ENCODE data around the gene ST8SIA1. TPM values are rescaled to one million over a fixed set of nuclear protein-coding genes. Genes with fewer than 3 reads are reported as not detected.

Gene ST8SIA1
- total RNA-seq, 1 experiment from 2014 or later = not detected

GRCh38 chr12:22188431-22188830 is 146.1 kb downstream of the ST8SIA1 start:
- Histone ChIP-seq H3K9ac (ENCODE audit: low read length) (no peak overlapping the region), H3K27me3 (ENCODE audit: insufficient read depth, low read length) (no peaks in the 10 kb centered on the region), H3K79me2 (ENCODE audit: insufficient read depth, low read length) (no peaks in the 10 kb centered on the region), H3K36me3 (ENCODE audit: control insufficient read depth in 1 of 2, insufficient read depth in 2 of 2, low read length in 2 of 2) (no peaks in the 10 kb centered on the region), H3K4me1 (ENCODE audit: control insufficient read depth in 1 of 2, insufficient read depth in 2 of 2, low read length in 2 of 2) (no peaks in the 10 kb centered on the region), H3K4me3 (replicated peaks in 1 of 2; ENCODE audit: low read depth in 1 of 2, low read length in 2 of 2) (no peak overlapping the region), H3K9me2 (ENCODE audit: insufficient read depth) (no peaks in the 10 kb centered on the region), H3K4me2 (ENCODE audit: low read length) (no peak overlapping the region), H2AFZ (ENCODE audit: low read depth, low read length, poor library complexity, severe bottlenecking) (no peak overlapping the region), H3K9me3 (ENCODE audit: control insufficient read depth in 1 of 2, insufficient read depth in 1 of 2, low read depth in 1 of 2, low read length in 2 of 2) (no peaks in the 10 kb centered on the region), H4K20me1 (ENCODE audit: insufficient read depth) (no peaks in the 10 kb centered on the region), H3K27ac (ENCODE audit: low read depth, low read length) (no peak overlapping the region)
- CTCF ChIA-PET = no interaction called here
- RAD21 ChIA-PET (ENCODE audit: low non-redundant PET in 1 of 2, low total read pairs in 2 of 2, uncharacterized antibody in 2 of 2, unreplicated experiment in 2 of 2) = no interaction called here
- TF ChIP-seq POLR2AphosphoS5 (IDR thresholded peaks at IDR 0.05; ENCODE audit: low read depth, low read length) = no peak
- TF ChIP-seq, protein P1, sequence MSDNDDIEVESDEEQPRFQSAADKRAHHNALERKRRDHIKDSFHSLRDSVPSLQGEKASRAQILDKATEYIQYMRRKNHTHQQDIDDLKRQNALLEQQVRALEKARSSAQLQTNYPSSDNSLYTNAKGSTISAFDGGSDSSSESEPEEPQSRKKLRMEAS (IDR thresholded peaks at IDR 0.05) = no peak
- TF ChIP-seq, protein P2, sequence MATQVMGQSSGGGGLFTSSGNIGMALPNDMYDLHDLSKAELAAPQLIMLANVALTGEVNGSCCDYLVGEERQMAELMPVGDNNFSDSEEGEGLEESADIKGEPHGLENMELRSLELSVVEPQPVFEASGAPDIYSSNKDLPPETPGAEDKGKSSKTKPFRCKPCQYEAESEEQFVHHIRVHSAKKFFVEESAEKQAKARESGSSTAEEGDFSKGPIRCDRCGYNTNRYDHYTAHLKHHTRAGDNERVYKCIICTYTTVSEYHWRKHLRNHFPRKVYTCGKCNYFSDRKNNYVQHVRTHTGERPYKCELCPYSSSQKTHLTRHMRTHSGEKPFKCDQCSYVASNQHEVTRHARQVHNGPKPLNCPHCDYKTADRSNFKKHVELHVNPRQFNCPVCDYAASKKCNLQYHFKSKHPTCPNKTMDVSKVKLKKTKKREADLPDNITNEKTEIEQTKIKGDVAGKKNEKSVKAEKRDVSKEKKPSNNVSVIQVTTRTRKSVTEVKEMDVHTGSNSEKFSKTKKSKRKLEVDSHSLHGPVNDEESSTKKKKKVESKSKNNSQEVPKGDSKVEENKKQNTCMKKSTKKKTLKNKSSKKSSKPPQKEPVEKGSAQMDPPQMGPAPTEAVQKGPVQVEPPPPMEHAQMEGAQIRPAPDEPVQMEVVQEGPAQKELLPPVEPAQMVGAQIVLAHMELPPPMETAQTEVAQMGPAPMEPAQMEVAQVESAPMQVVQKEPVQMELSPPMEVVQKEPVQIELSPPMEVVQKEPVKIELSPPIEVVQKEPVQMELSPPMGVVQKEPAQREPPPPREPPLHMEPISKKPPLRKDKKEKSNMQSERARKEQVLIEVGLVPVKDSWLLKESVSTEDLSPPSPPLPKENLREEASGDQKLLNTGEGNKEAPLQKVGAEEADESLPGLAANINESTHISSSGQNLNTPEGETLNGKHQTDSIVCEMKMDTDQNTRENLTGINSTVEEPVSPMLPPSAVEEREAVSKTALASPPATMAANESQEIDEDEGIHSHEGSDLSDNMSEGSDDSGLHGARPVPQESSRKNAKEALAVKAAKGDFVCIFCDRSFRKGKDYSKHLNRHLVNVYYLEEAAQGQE (IDR thresholded peaks at IDR 0.05; ENCODE audit: low read depth) = no peak
- TF ChIP-seq SP1 (IDR thresholded peaks at IDR 0.05; ENCODE audit: low read depth) = no peak
- TF ChIP-seq ELF1 (IDR thresholded peaks at IDR 0.05; ENCODE audit: borderline replicate concordance, low read depth) = no peak
- TF ChIP-seq POLR2A (IDR thresholded peaks at IDR 0.05; ENCODE audit: borderline replicate concordance, extremely low read depth, insufficient read depth, insufficient read length) = no peak
- no peak for TF ChIP-seq ZNF274 (IDR thresholded peaks at IDR 0.05; ENCODE audit: low read depth, low read length)
- no peak for TF ChIP-seq FOSL1 (IDR thresholded peaks at IDR 0.05; ENCODE audit: low read depth)
- no peak for TF ChIP-seq SRF (IDR thresholded peaks at IDR 0.05; ENCODE audit: low read depth)
- no peak for TF ChIP-seq TCF7L2 (IDR thresholded peaks at IDR 0.05; ENCODE audit: borderline replicate concordance, extremely low read depth, insufficient read depth, insufficient read length)
- no peak for TF ChIP-seq RAD21 (IDR thresholded peaks at IDR 0.05; ENCODE audit: low read depth)
- no TSS peak for BruUV-seq (replicated peaks)
- ATAC-seq (no peak), DNase-seq (ENCODE audit: low read depth, low spot score) (no peak)
- POLR2A ChIA-PET = no interaction called here
- intact Hi-C loops (cut with micrococcal nuclease) = no loop called here
